ENCODE results near the gene CFB. TPM values are rescaled to one million over a fixed set of nuclear protein-coding genes. Genes with fewer than 3 reads are reported as not detected.
"Not testable (repeated sequence)": the region's sequence is repeated elsewhere in the genome, so short reads cannot be mapped to it uniquely, and the experiment has no call there.

Gene CFB
- total RNA-seq, 1 donor from 2014 or later: not detected

DNA sequence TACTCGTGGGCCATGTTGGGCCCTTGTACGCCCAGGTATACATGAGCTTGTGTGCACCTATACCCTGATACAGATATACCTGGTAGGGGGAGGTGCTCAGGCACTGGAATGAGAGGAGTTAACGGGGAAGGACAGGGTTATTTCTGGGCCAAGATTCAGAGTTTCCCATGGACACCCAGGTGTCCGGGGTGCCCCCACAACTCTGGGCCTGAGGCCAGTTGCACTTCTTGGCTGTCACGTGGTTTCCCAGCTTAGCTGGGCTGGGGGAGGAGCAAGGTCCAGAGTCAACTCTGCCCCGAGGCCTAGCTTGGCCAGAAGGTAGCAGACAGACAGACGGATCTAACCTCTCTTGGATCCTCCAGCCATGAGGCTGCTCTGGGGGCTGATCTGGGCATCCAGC, 35.8 kb downstream of the CFB start, which contains the start of gene C4A:
Gene C4A (plus strand): TSS at position 314 of the 400 bp plus-strand sequence. CDS start 51 bp downstream, at position 365.
- not testable (repeated sequence) for DNase-seq (ENCODE audit: low spot score); H3K4me2 ChIP-seq; H3K9me3 Mint-ChIP-seq; H3K9ac ChIP-seq; H2AFZ ChIP-seq (replicated peaks); H3F3A ChIP-seq (ENCODE audit: low read depth); H3K36me3 Mint-ChIP-seq; H3K79me2 ChIP-seq (ENCODE audit: low read depth); H3K27ac Mint-ChIP-seq; H3K36me3 ChIP-seq; H3K4me3 ChIP-seq; H4K20me1 ChIP-seq (ENCODE audit: low read depth); H3K27me3 Mint-ChIP-seq (ENCODE audit: insufficient read depth, low read depth); H3K27me3 ChIP-seq; H3K4me1 Mint-ChIP-seq; H3K4me3 Mint-ChIP-seq; H3K4me1 ChIP-seq; H3K9me3 ChIP-seq (ENCODE audit: low read depth); H3K27ac ChIP-seq

DNA sequence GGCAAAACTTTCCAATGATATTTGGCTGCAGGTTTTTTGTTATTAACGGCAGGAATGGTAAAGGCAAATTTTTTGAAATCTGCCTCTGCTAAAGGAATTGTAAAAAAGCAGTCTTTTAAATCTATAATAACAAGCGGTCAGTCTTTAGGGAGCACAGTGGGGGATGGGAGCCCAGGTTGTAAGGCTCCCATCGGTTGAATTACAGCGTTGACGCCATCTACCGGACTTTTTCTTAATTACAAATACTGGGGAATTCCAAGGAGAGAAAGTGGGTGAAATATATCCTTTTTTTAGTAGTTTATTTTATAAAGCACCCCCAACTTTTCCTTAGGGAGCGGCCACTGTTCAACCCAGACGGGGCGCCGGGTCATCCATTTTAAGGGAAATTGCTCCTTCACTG, 43.5 kb downstream of the CFB start:
- H3K4me2 ChIP-seq; DNase-seq (ENCODE audit: low spot score); H3K79me2 ChIP-seq (ENCODE audit: low read depth); H3K9ac ChIP-seq; H3K27me3 Mint-ChIP-seq (ENCODE audit: insufficient read depth, low read depth); H3K4me3 ChIP-seq; H2AFZ ChIP-seq (replicated peaks); H3K36me3 Mint-ChIP-seq; H3K27ac ChIP-seq; H3F3A ChIP-seq (ENCODE audit: low read depth); H3K4me3 Mint-ChIP-seq; H4K20me1 ChIP-seq (ENCODE audit: low read depth); H3K4me1 ChIP-seq; H3K9me3 Mint-ChIP-seq; H3K4me1 Mint-ChIP-seq; H3K27me3 ChIP-seq; H3K36me3 ChIP-seq; H3K9me3 ChIP-seq (ENCODE audit: low read depth); H3K27ac Mint-ChIP-seq: not testable (repeated sequence)

DNA sequence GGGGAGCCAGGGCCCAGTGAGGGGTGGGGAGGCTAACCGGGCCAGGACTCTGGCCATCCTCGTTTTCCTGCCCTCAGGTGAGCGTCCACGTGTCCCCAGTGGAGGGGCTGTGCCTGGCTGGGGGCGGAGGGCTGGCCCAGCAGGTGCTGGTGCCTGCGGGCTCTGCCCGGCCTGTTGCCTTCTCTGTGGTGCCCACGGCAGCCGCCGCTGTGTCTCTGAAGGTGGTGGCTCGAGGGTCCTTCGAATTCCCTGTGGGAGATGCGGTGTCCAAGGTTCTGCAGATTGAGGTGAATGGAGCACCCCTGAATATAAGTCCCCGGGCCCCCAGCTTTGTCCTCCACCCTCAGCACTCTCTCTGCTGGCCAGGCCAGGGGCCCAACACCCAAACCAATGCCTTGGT, 48.5 kb downstream of the CFB start:
- H3F3A ChIP-seq (ENCODE audit: low read depth); H3K4me3 Mint-ChIP-seq; H4K20me1 ChIP-seq (ENCODE audit: low read depth); H3K4me3 ChIP-seq; H2AFZ ChIP-seq (replicated peaks); H3K4me1 Mint-ChIP-seq; H3K9ac ChIP-seq; DNase-seq (ENCODE audit: low spot score); H3K4me2 ChIP-seq; H3K36me3 Mint-ChIP-seq; H3K27ac Mint-ChIP-seq; H3K9me3 Mint-ChIP-seq; H3K4me1 ChIP-seq; H3K36me3 ChIP-seq; H3K27me3 ChIP-seq; H3K27me3 Mint-ChIP-seq (ENCODE audit: insufficient read depth, low read depth); H3K79me2 ChIP-seq (ENCODE audit: low read depth); H3K9me3 ChIP-seq (ENCODE audit: low read depth); H3K27ac ChIP-seq: not testable (repeated sequence)

DNA sequence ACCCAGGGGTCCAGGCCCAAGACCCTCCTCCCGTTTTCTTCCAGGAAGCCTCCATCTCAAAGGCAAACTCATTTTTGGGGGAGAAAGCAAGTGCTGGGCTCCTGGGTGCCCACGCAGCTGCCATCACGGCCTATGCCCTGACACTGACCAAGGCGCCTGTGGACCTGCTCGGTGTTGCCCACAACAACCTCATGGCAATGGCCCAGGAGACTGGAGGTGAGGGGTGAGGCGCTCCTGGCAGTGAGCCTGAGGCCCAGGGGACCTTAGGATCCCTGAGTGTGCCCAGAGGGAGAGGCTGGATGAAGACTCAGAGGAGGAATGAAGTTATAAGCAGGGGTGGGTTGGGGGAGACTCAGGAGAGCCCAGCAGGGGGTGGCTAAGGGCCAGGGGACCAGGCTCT, 50.5 kb downstream of the CFB start:
- not testable (repeated sequence) for H3K9me3 ChIP-seq (ENCODE audit: low read depth); H3K4me1 ChIP-seq; H3K27me3 ChIP-seq; H3K27ac ChIP-seq; H3K9me3 Mint-ChIP-seq; H2AFZ ChIP-seq (replicated peaks); H3K9ac ChIP-seq; H3K4me3 Mint-ChIP-seq; H3K36me3 ChIP-seq; H3K27me3 Mint-ChIP-seq (ENCODE audit: insufficient read depth, low read depth); H3K79me2 ChIP-seq (ENCODE audit: low read depth); H3K4me2 ChIP-seq; H3K27ac Mint-ChIP-seq; DNase-seq (ENCODE audit: low spot score); H3K4me1 Mint-ChIP-seq; H3F3A ChIP-seq (ENCODE audit: low read depth); H3K36me3 Mint-ChIP-seq; H3K4me3 ChIP-seq; H4K20me1 ChIP-seq (ENCODE audit: low read depth)

MicroRNAs encoded within 50 kb of the gene (microRNA counts, 767-probe panel; counts per million panel counts)
- 460 counts per million, percentile 90 among the panel's probes with 10 or more counts for microRNA hsa-miR-1236

Small RNAs within 50 kb of the gene (microRNA-seq; reads per million reads assigned to microRNA genes)
- not detected for gene MIR1236

Small RNAs within 50 kb of the gene (small RNA-seq; reads per million reads assigned to genes)
- not detected for gene AL645922.1

Other genes starting within 250 kb of the CFB start
- gene ABHD16A, start 242.8 kb upstream of the CFB start, total RNA-seq (ENCODE audit: low replicate concordance): 21.3 and 45.0 TPM in 2 replicates
- not detected in 2 replicates for gene LY6G6F, start 239.2 kb upstream of the CFB start, total RNA-seq (ENCODE audit: low replicate concordance)
- gene LY6G6D, start 230.7 kb upstream of the CFB start, total RNA-seq (ENCODE audit: low replicate concordance): 0.90 TPM in 1 of 2 replicates, not detected in the other
- not detected in 2 replicates for gene LY6G6C, start 224.3 kb upstream of the CFB start, total RNA-seq (ENCODE audit: low replicate concordance)
- gene MPIG6B, start 222.7 kb upstream of the CFB start, total RNA-seq (ENCODE audit: low replicate concordance): not detected in 2 replicates
- 94.3 and 202 TPM in 2 replicates for gene DDAH2, start 216.8 kb upstream of the CFB start, total RNA-seq (ENCODE audit: low replicate concordance)
- 234 and 307 TPM in 2 replicates for gene CLIC1, start 209.6 kb upstream of the CFB start, total RNA-seq (ENCODE audit: low replicate concordance)
- gene MSH5, start 206.1 kb upstream of the CFB start, total RNA-seq (ENCODE audit: low replicate concordance): 45.5 and 50.9 TPM in 2 replicates
- 10.1 and 11.9 TPM in 2 replicates for gene SAPCD1, start 183.4 kb upstream of the CFB start, total RNA-seq (ENCODE audit: low replicate concordance)
- gene VWA7, start 168.8 kb upstream of the CFB start, total RNA-seq (ENCODE audit: low replicate concordance): 0.15 and 0.34 TPM in 2 replicates
- gene VARS1, start 150.3 kb upstream of the CFB start, total RNA-seq (ENCODE audit: low replicate concordance): 34.1 and 66.8 TPM in 2 replicates
- 105 and 125 TPM in 2 replicates for gene LSM2, start 139.1 kb upstream of the CFB start, total RNA-seq (ENCODE audit: low replicate concordance)
- 0.49 and 1.2 TPM in 2 replicates for gene HSPA1L, start 130.8 kb upstream of the CFB start, total RNA-seq (ENCODE audit: low replicate concordance)
- 36.0 and 84.3 TPM in 2 replicates for gene HSPA1A, start 130.6 kb upstream of the CFB start, total RNA-seq (ENCODE audit: low replicate concordance)
- 35.3 and 65.1 TPM in 2 replicates for gene HSPA1B, start 118.4 kb upstream of the CFB start, total RNA-seq (ENCODE audit: low replicate concordance)
- 17.4 and 30.3 TPM in 2 replicates for gene NEU1, start 83.3 kb upstream of the CFB start, total RNA-seq (ENCODE audit: low replicate concordance)
- 0.32 and 0.93 TPM in 2 replicates for gene SLC44A4, start 67.1 kb upstream of the CFB start, total RNA-seq (ENCODE audit: low replicate concordance)
- gene EHMT2, start 48.4 kb upstream of the CFB start, total RNA-seq (ENCODE audit: low replicate concordance): 93.3 and 189 TPM in 2 replicates
- gene ZBTB12, start 44.0 kb upstream of the CFB start, total RNA-seq (ENCODE audit: low replicate concordance): 8.4 and 25.6 TPM in 2 replicates
- 1.1 and 1.4 TPM in 2 replicates for gene C2, start 18.4 kb upstream of the CFB start, total RNA-seq (ENCODE audit: low replicate concordance)
- gene NELFE, start 12.9 kb downstream of the CFB start, total RNA-seq (ENCODE audit: low replicate concordance): 129 and 135 TPM in 2 replicates
- 21.0 and 50.5 TPM in 2 replicates for gene SKIC2, start 13.1 kb downstream of the CFB start, total RNA-seq (ENCODE audit: low replicate concordance)
- 10.2 and 23.0 TPM in 2 replicates for gene DXO, start 26.0 kb downstream of the CFB start, total RNA-seq (ENCODE audit: low replicate concordance)
- gene C4A, start 36.0 kb downstream of the CFB start, total RNA-seq (ENCODE audit: low replicate concordance): 1.7 and 4.3 TPM in 2 replicates
- gene C4B, start 68.7 kb downstream of the CFB start, total RNA-seq (ENCODE audit: low replicate concordance): 0.30 and 1.5 TPM in 2 replicates
- gene CYP21A2, start 92.3 kb downstream of the CFB start, total RNA-seq (ENCODE audit: low replicate concordance): 0.09 TPM in 1 of 2 replicates, not detected in the other
- gene TNXB, start 163.2 kb downstream of the CFB start, total RNA-seq (ENCODE audit: low replicate concordance): 0.71 and 3.2 TPM in 2 replicates
- gene ATF6B, start 182.2 kb downstream of the CFB start, total RNA-seq (ENCODE audit: low replicate concordance): 19.4 and 41.8 TPM in 2 replicates
- 3.6 and 11.8 TPM in 2 replicates for gene FKBPL, start 184.2 kb downstream of the CFB start, total RNA-seq (ENCODE audit: low replicate concordance)
- 0.40 TPM in 1 of 2 replicates, not detected in the other for gene PRRT1, start 205.8 kb downstream of the CFB start, total RNA-seq (ENCODE audit: low replicate concordance)
- gene PPT2, start 208.0 kb downstream of the CFB start, total RNA-seq (ENCODE audit: low replicate concordance): 18.6 and 38.2 TPM in 2 replicates
- 3.8 and 16.1 TPM in 2 replicates for gene EGFL8, start 218.5 kb downstream of the CFB start, total RNA-seq (ENCODE audit: low replicate concordance)
- 46.9 and 105 TPM in 2 replicates for gene AGPAT1, start 230.0 kb downstream of the CFB start, total RNA-seq (ENCODE audit: low replicate concordance)
- gene RNF5, start 232.3 kb downstream of the CFB start, total RNA-seq (ENCODE audit: low replicate concordance): 129 and 169 TPM in 2 replicates
- gene AGER, start 238.2 kb downstream of the CFB start, total RNA-seq (ENCODE audit: low replicate concordance): 1.1 and 1.4 TPM in 2 replicates
- 53.3 and 114 TPM in 2 replicates for gene PBX2, start 244.1 kb downstream of the CFB start, total RNA-seq (ENCODE audit: low replicate concordance)
- gene GPSM3, start 246.5 kb downstream of the CFB start, total RNA-seq (ENCODE audit: low replicate concordance): 3.4 and 4.5 TPM in 2 replicates